GM23338 (cell line): ENCODE data around the gene DMAC2L. TPM values are rescaled to one million over a fixed set of nuclear protein-coding genes. Genes with fewer than 3 reads are reported as not detected.

Experiments
- CREB1 ChIP-seq: fragments of 250-450 bp; sonication (Bioruptor Pico); IDR thresholded peaks from 2 replicates; pipeline ENCODE4 v1.5.0; 2020; ENCODE audit warnings: low read depth, mild to moderate bottlenecking, moderate library complexity
- EZH2phosphoT487 ChIP-seq: fragments of 200-600 bp; sonication (generic); IDR thresholded peaks from one replicate; pipeline ENCODE4 v1.8.1; 2018; ENCODE audit warnings: antibody characterized with exemption; ENCODE audit not compliant: unreplicated experiment
- JUNB ChIP-seq: IDR thresholded peaks from one replicate; pipeline ENCODE4 v1.6.1; 2016; ENCODE audit warnings: antibody characterized with exemption; ENCODE audit not compliant: unreplicated experiment
- ZNF462 ChIP-seq: fragments of 250-450 bp; sonication (Bioruptor Pico); IDR thresholded peaks from 2 replicates; pipeline ENCODE4 v1.5.0; 2020; ENCODE audit warnings: mild to moderate bottlenecking, moderate library complexity
- polyA plus RNA-seq: library from polyadenylated mRNA; unstranded; fragments of >200 nt; fragmentation: Nextera tagmentation; extraction: Ambion mirVana; gene quantifications from 2 replicates; pipeline ENCODE4 v1.2.1, GENCODE V29; 2016
- total RNA-seq: library from RNA; depleted of rRNA; stranded (reverse); fragments of >200 nt; shearing (Covaris generic); gene quantifications from 2 replicates; pipeline ENCODE4 v1.2.3, GENCODE V29; 2014
- TF ChIP-seq, protein P1 (sequence below): IDR thresholded peaks from 2 replicates; pipeline ENCODE4 v1.6.1; 2016; ENCODE audit warnings: antibody characterized with exemption
- TF ChIP-seq, protein P2 (sequence below), 2 experiments: fragments of 200-600 bp in 1 of 2; sonication (generic) in 1 of 2; conservative IDR thresholded peaks; 2 replicates each; pipeline versions ENCODE4 v1.5.1 to v1.6.1; 2016 to 2017; ENCODE audit warnings: antibody characterized with exemption in 2 of 2, low read depth in 2 of 2, mild to moderate bottlenecking in 2 of 2, moderate library complexity in 1 of 2

The DMAC2L gene
- total and polyA plus RNA-seq, 2 experiments from 2014 or later = 22.5 to 33.8 TPM

DNA sequence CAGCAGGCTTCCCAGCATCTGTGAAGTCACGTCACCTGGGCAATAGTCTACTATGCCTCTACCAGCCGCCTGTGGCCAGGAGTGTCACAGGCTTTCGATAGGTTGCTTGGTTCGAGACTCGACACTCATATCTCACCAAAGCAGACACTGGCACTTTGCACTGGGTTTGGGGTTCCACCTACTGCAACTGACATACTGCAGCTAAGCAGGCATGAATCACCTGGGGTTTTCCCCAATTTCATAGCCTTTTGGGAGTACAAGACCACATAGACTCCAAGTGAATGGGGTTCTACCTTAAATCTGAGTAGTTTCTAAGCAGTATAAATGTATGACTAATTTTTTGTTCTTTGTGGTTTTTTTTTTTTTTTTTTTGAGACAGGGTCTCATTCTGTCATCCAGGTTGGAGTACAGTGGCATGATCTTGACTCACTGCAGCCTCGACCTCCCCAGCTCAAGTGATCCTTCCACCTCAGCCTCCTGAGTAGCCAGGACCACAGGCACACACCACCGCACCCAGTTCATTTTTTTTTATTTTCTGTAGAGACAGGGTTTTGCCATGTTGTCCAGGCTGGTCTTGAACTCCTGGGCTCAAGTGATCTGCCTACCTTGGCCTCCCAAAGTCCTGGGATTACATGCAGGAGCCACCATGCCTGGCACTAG lies 32.1 kb downstream of the DMAC2L start (continued):
- no peak for TF ChIP-seq ZNF462
- no peak for TF ChIP-seq CREB1 (CRISPR knock-in tag)
- TF ChIP-seq, protein P1, sequence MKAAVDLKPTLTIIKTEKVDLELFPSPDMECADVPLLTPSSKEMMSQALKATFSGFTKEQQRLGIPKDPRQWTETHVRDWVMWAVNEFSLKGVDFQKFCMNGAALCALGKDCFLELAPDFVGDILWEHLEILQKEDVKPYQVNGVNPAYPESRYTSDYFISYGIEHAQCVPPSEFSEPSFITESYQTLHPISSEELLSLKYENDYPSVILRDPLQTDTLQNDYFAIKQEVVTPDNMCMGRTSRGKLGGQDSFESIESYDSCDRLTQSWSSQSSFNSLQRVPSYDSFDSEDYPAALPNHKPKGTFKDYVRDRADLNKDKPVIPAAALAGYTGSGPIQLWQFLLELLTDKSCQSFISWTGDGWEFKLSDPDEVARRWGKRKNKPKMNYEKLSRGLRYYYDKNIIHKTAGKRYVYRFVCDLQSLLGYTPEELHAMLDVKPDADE = no peak
- no peak for TF ChIP-seq EZH2phosphoT487
- no peak for TF ChIP-seq JUNB
- TF ChIP-seq, protein P2, sequence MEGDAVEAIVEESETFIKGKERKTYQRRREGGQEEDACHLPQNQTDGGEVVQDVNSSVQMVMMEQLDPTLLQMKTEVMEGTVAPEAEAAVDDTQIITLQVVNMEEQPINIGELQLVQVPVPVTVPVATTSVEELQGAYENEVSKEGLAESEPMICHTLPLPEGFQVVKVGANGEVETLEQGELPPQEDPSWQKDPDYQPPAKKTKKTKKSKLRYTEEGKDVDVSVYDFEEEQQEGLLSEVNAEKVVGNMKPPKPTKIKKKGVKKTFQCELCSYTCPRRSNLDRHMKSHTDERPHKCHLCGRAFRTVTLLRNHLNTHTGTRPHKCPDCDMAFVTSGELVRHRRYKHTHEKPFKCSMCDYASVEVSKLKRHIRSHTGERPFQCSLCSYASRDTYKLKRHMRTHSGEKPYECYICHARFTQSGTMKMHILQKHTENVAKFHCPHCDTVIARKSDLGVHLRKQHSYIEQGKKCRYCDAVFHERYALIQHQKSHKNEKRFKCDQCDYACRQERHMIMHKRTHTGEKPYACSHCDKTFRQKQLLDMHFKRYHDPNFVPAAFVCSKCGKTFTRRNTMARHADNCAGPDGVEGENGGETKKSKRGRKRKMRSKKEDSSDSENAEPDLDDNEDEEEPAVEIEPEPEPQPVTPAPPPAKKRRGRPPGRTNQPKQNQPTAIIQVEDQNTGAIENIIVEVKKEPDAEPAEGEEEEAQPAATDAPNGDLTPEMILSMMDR (conservative IDR thresholded peaks at IDR 0.05; ENCODE audit: low read depth in 2 of 2) = no peak
